HepG2 (cell line): ENCODE measurements around the gene EDEM1. TPM values are rescaled to one million over a fixed set of nuclear protein-coding genes. Genes with fewer than 3 reads are reported as not detected.

ENCODE experiments used
- ARID5B ChIP-seq: IDR thresholded peaks from 2 replicates; pipeline ENCODE4 v1.4.0; 2020; ENCODE audit warnings: mild to moderate bottlenecking, missing genetic modification reagents
- DRAP1 ChIP-seq: IDR thresholded peaks from 2 replicates; pipeline ENCODE4 v1.6.1; 2016; ENCODE audit warnings: missing genetic modification reagents, missing compliant biosample characterization
- NRL ChIP-seq: sonication (generic); formaldehyde crosslinking; IDR thresholded peaks from 2 replicates; pipeline ENCODE4 v1.5.0; 2020; ENCODE audit warnings: missing genetic modification reagents, mild to moderate bottlenecking, moderate library complexity, borderline replicate concordance
- POLR2A ChIP-seq, 2 experiments: IDR thresholded peaks; 2 replicates each; pipeline ENCODE4 v1.6.1; 2011; ENCODE audit warnings: low read depth in 2 of 2, low read length in 2 of 2, mild to moderate bottlenecking in 1 of 2, moderate library complexity in 1 of 2; ENCODE audit not compliant: insufficient read depth in 1 of 2
- SP1 ChIP-seq, 2 experiments: fragments of 450-650 bp in 1 of 2; sonication (generic) in 1 of 2; formaldehyde crosslinking in 1 of 2; IDR thresholded peaks; 2 replicates each; pipeline versions ENCODE4 v1.4.0 to v1.6.1; 2016 to 2020; ENCODE audit warnings: missing genetic modification reagents in 1 of 2
- ZMYM4 ChIP-seq: sonication (generic); formaldehyde crosslinking; IDR thresholded peaks from 2 replicates; pipeline ENCODE4 v1.8.1; 2023; ENCODE audit warnings: mild to moderate bottlenecking, missing genetic modification reagents
- polyA plus RNA-seq, 8 experiments: library from polyadenylated mRNA; depleted of rRNA in 3 of 8; stranded (reverse) in 7 of 8; unstranded in 1 of 8; fragments of >200 nt; fragmentation: Illumina TruSeq in 4 of 8; extraction: Trizol in 4 of 8; gene quantifications; 2 replicates each; pipeline versions ENCODE4 v1.2.1 to v1.2.3, GENCODE V29; 2011 to 2016; ENCODE audit warnings: low read depth in 4 of 8, missing spikeins in 1 of 8, mixed read lengths in 1 of 8; ENCODE audit not compliant: insufficient read depth in 1 of 8
- total RNA-seq, 5 experiments: library from RNA; depleted of rRNA; stranded (reverse); fragments of >200 nt; fragmentation: Illumina TruSeq; extraction: Trizol; gene quantifications; 2 replicates each; pipeline ENCODE4 v1.2.3, GENCODE V29; 2016; ENCODE audit warnings: low read depth in 1 of 5
- TF ChIP-seq, protein P1 (sequence below): sonication (generic); formaldehyde crosslinking; IDR thresholded peaks from 2 replicates; pipeline ENCODE4 v1.5.0; 2020; ENCODE audit warnings: mild to moderate bottlenecking, missing genetic modification reagents

EDEM1 gene
- total and polyA plus RNA-seq, 2 of the 13 experiments (the other 11 are each of a cell fraction or from before 2014, with no cell fraction given): 13.8 to 25.8 TPM

DNA sequence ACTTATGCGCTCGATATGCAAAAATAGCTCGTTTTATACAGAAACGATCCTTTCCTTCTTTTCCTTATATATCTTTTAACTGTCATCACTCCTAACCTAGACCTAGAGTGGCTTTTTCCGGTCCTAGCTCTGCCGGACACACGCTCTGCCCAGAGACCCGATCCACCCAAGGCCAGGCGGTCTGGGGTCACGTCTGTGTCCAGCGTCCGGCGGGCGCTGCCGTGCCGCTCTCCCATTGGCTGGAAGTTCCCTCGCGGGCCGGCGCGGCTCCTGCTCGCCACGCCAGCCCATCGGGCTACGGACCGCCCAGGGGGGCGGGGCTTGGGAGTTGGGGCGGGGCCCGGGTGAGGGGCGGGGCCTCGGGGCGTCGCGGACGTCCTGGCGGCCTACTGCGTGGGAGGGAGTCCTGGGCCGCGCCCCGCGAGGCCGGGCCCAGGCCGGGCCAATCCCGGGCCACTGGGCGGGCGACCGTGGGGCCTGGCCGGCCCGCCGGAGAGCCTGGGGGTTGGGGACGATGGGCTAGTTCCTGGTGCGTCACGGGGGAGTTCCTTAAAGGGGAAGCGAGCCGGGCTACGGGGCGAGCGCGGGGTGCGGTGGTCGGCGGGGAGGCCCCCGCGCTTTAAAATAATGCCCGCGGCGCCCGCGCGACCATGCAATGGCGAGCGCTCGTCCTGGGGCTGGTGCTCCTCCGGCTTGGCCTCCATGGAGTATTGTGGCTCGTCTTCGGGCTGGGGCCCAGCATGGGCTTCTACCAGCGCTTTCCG lies at the start of gene EDEM1 (continued):
- TF ChIP-seq, protein P1, sequence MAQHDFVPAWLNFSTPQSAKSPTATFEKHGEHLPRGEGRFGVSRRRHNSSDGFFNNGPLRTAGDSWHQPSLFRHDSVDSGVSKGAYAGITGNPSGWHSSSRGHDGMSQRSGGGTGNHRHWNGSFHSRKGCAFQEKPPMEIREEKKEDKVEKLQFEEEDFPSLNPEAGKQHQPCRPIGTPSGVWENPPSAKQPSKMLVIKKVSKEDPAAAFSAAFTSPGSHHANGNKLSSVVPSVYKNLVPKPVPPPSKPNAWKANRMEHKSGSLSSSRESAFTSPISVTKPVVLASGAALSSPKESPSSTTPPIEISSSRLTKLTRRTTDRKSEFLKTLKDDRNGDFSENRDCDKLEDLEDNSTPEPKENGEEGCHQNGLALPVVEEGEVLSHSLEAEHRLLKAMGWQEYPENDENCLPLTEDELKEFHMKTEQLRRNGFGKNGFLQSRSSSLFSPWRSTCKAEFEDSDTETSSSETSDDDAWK (CRISPR knock-in tag): no peak
- TF ChIP-seq SP1 (IDR thresholded peaks at IDR 0.05): no peak
- peak; percentile 55 for TF ChIP-seq SP1 (CRISPR knock-in tag; IDR thresholded peaks at IDR 0.05)
- peak; percentile 49; the same call in 1 of the 2 replicates for TF ChIP-seq ARID5B
- peak; percentile 52; the same call in 1 of the 2 replicates for TF ChIP-seq ZMYM4 (CRISPR knock-in tag)
- peak; percentile 72 to 90 for TF ChIP-seq POLR2A (IDR thresholded peaks at IDR 0.05; ENCODE audit: insufficient read depth in 1 of 2, low read depth in 2 of 2, low read length in 2 of 2)
- peak; percentile 74 for TF ChIP-seq DRAP1
- peak; percentile 62; the same call in 1 of the 2 replicates for TF ChIP-seq NRL (CRISPR knock-in tag)
